LNCaP clone FGC (cell line): ENCODE data around the gene PIP4K2A.

Source experiments
- DNase-seq: peaks from one replicate; pipeline ENCODE4 v3.0.0-alpha.2; 2011; ENCODE audit warnings: low read depth
- H3K4me3 ChIP-seq: 2 replicates; pipeline ENCODE4 v1.5.1; 2011; ENCODE audit warnings: mild to moderate bottlenecking, low read depth, low read length, control low read depth
- TF ChIP-seq, protein P1 (sequence below): IDR thresholded peaks from 2 replicates; pipeline ENCODE4 v1.5.1; 2012; ENCODE audit warnings: mild to moderate bottlenecking; ENCODE audit not compliant: control insufficient read depth, insufficient read depth; ENCODE audit errors: extremely low read depth

PIP4K2A gene

GRCh38 chr10:22727663-22728062 lies 13.3 kb upstream of the PIP4K2A start:
- TF ChIP-seq, protein P1, sequence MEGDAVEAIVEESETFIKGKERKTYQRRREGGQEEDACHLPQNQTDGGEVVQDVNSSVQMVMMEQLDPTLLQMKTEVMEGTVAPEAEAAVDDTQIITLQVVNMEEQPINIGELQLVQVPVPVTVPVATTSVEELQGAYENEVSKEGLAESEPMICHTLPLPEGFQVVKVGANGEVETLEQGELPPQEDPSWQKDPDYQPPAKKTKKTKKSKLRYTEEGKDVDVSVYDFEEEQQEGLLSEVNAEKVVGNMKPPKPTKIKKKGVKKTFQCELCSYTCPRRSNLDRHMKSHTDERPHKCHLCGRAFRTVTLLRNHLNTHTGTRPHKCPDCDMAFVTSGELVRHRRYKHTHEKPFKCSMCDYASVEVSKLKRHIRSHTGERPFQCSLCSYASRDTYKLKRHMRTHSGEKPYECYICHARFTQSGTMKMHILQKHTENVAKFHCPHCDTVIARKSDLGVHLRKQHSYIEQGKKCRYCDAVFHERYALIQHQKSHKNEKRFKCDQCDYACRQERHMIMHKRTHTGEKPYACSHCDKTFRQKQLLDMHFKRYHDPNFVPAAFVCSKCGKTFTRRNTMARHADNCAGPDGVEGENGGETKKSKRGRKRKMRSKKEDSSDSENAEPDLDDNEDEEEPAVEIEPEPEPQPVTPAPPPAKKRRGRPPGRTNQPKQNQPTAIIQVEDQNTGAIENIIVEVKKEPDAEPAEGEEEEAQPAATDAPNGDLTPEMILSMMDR: no peak
- no peak for DNase-seq
- H3K4me3 ChIP-seq: no peak overlapping the region

DNA sequence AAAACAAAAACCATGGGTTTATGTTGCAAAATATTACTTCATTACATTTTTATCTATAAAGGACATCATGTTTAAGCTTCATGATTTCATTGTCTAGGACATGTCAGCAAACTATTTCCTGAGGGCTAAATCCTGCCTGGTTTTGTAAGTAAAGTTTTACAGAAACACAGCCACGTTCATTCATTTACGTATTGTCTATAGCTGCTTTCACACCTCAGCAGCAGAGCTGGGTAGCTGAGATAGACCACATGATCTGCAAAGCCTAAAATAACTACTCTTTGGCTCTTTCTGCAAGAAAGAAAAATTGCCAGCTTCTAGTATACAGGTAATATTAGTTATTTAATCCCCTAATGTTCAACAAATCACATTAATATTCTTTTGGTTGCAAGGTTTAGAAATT lies 12.7 kb upstream of the PIP4K2A start:
- DNase-seq: no peak
- no peak overlapping the region for H3K4me3 ChIP-seq
- TF ChIP-seq, protein P1: no peak

DNA sequence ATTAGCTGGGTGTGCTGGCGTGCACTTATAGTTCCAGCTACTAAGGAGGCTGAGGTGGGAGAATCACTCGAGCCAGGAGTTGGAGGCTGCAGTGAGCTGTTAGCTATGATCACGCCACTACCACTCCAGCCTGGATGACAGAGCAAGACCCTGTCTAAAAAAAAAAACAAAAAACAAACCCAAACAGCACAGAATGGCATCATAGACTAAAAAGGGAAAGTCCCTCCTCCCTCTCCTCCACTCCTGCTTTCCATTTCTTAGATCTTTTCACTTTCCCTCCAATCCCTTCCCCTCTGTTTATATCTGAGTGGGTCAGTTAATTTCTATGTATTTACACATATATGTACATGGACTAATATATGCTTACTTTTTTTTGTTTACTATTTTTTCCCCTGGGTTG lies 10.4 kb upstream of the PIP4K2A start:
- no peak overlapping the region for H3K4me3 ChIP-seq
- no peak for DNase-seq

DNA sequence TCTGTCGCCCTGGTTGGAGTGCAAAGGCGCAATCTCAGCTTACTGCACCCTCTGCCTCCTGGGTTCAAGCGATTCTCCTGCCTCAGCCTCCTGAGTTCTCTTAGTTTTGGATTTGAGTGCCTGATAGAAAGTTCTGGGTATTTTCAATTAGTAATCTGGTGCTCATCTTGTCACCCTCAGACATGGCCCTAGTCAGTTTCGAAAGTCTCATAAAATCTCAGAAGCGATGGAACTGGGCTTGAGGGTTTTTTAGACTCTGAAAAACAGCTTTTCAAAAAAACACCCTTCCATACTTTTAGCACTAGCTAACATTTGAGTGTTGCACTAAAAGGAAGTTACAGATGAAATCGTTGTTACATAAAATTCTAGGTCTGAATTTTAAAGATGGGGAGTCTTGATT lies 9.4 kb upstream of the PIP4K2A start:
- no peak for DNase-seq
- TF ChIP-seq, protein P1: no peak
- H3K4me3 ChIP-seq: no peak overlapping the region

More for the DNA sequence above, 10.4 kb upstream of the PIP4K2A start:
- TF ChIP-seq, protein P1: no peak

DNA sequence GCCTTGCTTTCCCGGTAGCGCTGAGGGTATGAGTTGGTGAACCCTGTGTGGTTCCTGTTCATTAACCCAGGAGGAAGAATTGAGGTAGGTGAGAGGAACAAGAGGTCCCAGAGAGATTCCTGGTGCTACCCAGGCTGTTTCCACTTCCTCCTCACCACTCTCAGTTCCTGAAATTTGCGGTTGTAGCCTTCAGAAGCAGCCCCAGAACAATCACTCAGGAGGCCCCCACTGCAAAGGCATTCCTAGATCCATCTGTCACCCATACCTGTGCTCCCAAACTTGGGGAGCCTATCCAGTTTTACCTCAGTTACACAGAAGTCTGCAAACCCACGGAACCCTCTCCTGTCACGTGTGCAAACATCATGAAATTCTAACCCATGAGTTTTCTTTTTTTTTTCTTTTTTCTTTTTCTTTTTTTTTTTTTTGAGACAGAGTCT lies 9.0 kb upstream of the PIP4K2A start:
- DNase-seq: no peak
- H3K4me3 ChIP-seq: no peak overlapping the region
- TF ChIP-seq, protein P1: no peak

DNA sequence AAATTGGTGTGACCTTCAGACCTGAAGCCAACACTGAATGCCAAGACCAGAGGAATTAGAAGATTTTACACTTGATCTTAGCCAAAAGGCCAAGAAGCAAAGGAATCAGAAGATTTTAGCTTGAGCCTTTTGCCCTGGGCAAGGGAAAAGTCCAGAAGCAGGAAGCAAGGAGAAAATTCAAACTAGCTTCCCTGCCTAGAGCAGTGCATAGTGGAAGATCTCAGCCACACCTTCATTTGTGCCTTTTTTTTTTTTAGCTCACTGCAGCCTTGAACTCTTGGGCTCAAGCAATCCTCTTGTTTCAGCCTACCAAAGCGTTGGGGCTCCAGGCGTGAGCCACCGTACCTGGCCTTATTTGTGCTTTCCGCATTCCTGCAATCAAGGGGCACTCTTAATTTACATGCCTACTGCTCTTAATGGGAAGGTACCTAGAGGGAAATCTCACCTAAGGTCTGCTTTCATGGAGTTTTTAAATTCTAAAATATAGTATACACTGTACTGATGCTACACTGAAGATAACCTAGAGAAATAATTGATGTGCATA lies 8.3 kb upstream of the PIP4K2A start:
- TF ChIP-seq, protein P1: no peak
- H3K4me3 ChIP-seq: no peak overlapping the region
- DNase-seq: no peak

DNA sequence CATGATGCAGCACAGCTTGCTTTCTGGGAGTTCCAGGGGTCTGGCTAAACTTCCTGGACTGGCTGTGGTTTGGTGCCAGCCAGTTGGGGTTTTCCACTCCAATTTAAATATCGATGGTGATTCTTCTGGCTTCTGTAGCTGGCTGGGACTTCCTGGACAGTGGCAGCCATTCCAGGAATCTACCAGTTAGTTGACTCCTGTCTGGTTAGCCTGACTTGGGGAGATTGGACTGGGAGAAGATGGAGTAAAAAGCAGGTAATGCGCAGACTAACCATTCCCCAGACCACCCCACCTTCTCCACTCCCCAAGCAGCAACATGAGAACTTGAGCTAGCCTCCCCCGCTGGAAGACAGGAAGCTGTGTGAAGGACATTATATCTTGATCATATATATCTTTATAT lies 6.3 kb upstream of the PIP4K2A start:
- no peak overlapping the region for H3K4me3 ChIP-seq
- no peak for DNase-seq
- TF ChIP-seq, protein P1: no peak
